H9 (cell line): Measurements from ENCODE around the gene SLC44A1. TPM values are rescaled to one million over a fixed set of nuclear protein-coding genes. Genes with fewer than 3 reads are reported as not detected.

Experiments
- DNase-seq: peaks from one replicate; pipeline ENCODE4 v3.0.0-alpha.2; 2017
- H2AFZ ChIP-seq: one replicate; pipeline ENCODE4 v1.6.1; 2013; ENCODE audit warnings: mild to moderate bottlenecking, low read length, control low read depth, moderate library complexity
- H2AK5ac ChIP-seq: 2 replicates; pipeline ENCODE4 v1.6.1; 2013; ENCODE audit warnings: low read length, control low read depth, mixed read lengths; ENCODE audit not compliant: insufficient read length
- H2BK120ac ChIP-seq: one replicate; pipeline ENCODE4 v1.6.1; 2013; ENCODE audit warnings: low read depth, mild to moderate bottlenecking, low read length, control low read depth, inconsistent platforms; ENCODE audit not compliant: poor library complexity, severe bottlenecking
- H2BK12ac ChIP-seq: 2 replicates; pipeline ENCODE4 v1.6.1; 2013; ENCODE audit warnings: low read length, control low read depth, mixed read lengths, low read depth; ENCODE audit not compliant: insufficient read length
- H2BK15ac ChIP-seq: 2 replicates; pipeline ENCODE4 v1.6.1; 2013; ENCODE audit warnings: low read depth, low read length, control low read depth
- H2BK20ac ChIP-seq: one replicate; pipeline ENCODE4 v1.6.1; 2013; ENCODE audit warnings: low read depth, mild to moderate bottlenecking, low read length, control low read depth, inconsistent platforms; ENCODE audit not compliant: poor library complexity, severe bottlenecking
- H2BK5ac ChIP-seq: 2 replicates; pipeline ENCODE4 v1.6.1; 2013; ENCODE audit warnings: low read length, control low read depth, mixed read lengths; ENCODE audit not compliant: insufficient read length
- H3K14ac ChIP-seq: 2 replicates; pipeline ENCODE4 v1.6.1; 2013; ENCODE audit warnings: low read length, control low read depth; ENCODE audit not compliant: insufficient read depth
- H3K18ac ChIP-seq: 2 replicates; pipeline ENCODE4 v1.6.1; 2013; ENCODE audit warnings: low read depth, mild to moderate bottlenecking, mixed read lengths, low read length, control low read depth; ENCODE audit not compliant: insufficient read length
- H3K23ac ChIP-seq: 2 replicates; pipeline ENCODE4 v1.6.1; 2013; ENCODE audit warnings: low read length, control low read depth, mixed read lengths, low read depth; ENCODE audit not compliant: insufficient read length
- H3K23me2 ChIP-seq: 2 replicates; pipeline ENCODE4 v1.6.1; 2013; ENCODE audit warnings: low read depth, mild to moderate bottlenecking, mixed read lengths, low read length, control low read depth; ENCODE audit not compliant: insufficient read length, poor library complexity, severe bottlenecking
- H3K27ac ChIP-seq: 2 replicates; pipeline ENCODE4 v1.5.1; 2013; ENCODE audit warnings: low read length, control low read depth, mixed read lengths, low read depth; ENCODE audit not compliant: insufficient read length
- H3K27me3 ChIP-seq: 2 replicates; pipeline ENCODE4 v1.6.1; 2013; ENCODE audit warnings: low read length, control low read depth, inconsistent platforms; ENCODE audit not compliant: insufficient read depth
- H3K4ac ChIP-seq: 2 replicates; pipeline ENCODE4 v1.6.1; 2013; ENCODE audit warnings: low read depth, mild to moderate bottlenecking, control low read depth, inconsistent platforms, low read length, moderate library complexity
- H3K4me1 ChIP-seq: 2 replicates; pipeline ENCODE4 v1.6.1; 2013; ENCODE audit warnings: low read length, control low read depth, inconsistent platforms; ENCODE audit not compliant: insufficient read depth
- H3K4me2 ChIP-seq: 2 replicates; pipeline ENCODE4 v1.6.1; 2013; ENCODE audit warnings: low read length, control low read depth, mixed read lengths; ENCODE audit not compliant: insufficient read length, insufficient read depth
- H3K56ac ChIP-seq: 2 replicates; pipeline ENCODE4 v1.6.1; 2013; ENCODE audit warnings: low read depth, mild to moderate bottlenecking, mixed read lengths, low read length, control low read depth; ENCODE audit not compliant: insufficient read length
- H3K79me1 ChIP-seq: 2 replicates; pipeline ENCODE4 v1.6.1; 2013; ENCODE audit warnings: low read depth, mild to moderate bottlenecking, moderate library complexity, low read length, control low read depth, inconsistent platforms; ENCODE audit not compliant: insufficient read depth, poor library complexity, severe bottlenecking
- H3K79me2 ChIP-seq: 2 replicates; pipeline ENCODE4 v1.6.1; 2013; ENCODE audit warnings: low read length, control low read depth, inconsistent platforms; ENCODE audit not compliant: insufficient read depth
- H3K9ac ChIP-seq: 2 replicates; pipeline ENCODE4 v1.6.1; 2013; ENCODE audit warnings: low read length, control low read depth, mixed read lengths; ENCODE audit not compliant: insufficient read length; ENCODE audit errors: extremely low read depth
- H3K9me3 ChIP-seq: one replicate; pipeline ENCODE4 v1.6.1; 2013; ENCODE audit warnings: low read depth, low read length, inconsistent platforms; ENCODE audit not compliant: control insufficient read depth
- H3T11ph ChIP-seq: one replicate; pipeline ENCODE4 v1.6.1; 2013; ENCODE audit warnings: mild to moderate bottlenecking, low read length, control low read depth, inconsistent platforms
- H4K20me1 ChIP-seq: one replicate; pipeline ENCODE4 v1.6.1; 2013; ENCODE audit not compliant: control insufficient read depth, insufficient read length, insufficient read depth
- H4K5ac ChIP-seq: 2 replicates; pipeline ENCODE4 v1.6.1; 2013; ENCODE audit warnings: low read depth, mild to moderate bottlenecking, mixed read lengths, low read length, control low read depth; ENCODE audit not compliant: insufficient read length
- H4K8ac ChIP-seq: replicated peaks from 2 replicates; pipeline ENCODE4 v1.6.1; 2013; ENCODE audit warnings: low read length, control low read depth, mixed read lengths, low read depth; ENCODE audit not compliant: insufficient read length
- H4K91ac ChIP-seq: 2 replicates; pipeline ENCODE4 v1.6.1; 2013; ENCODE audit warnings: low read depth, mild to moderate bottlenecking, moderate library complexity, mixed read lengths, low read length, control low read depth; ENCODE audit not compliant: insufficient read length
- H3K27ac Mint-ChIP-seq, 3 experiments: 2 replicates in 2 of 3; 3 replicates in 1 of 3; pipeline ENCODE4 v1.8.0; 2020 to 2021; ENCODE audit warnings: mixed read lengths in 3 of 3, mild to moderate bottlenecking in 1 of 3, moderate library complexity in 1 of 3
- H3K27me3 Mint-ChIP-seq: 2 replicates; pipeline ENCODE4 v1.8.0; 2021; ENCODE audit warnings: low read depth, mild to moderate bottlenecking, moderate library complexity, mixed read lengths
- H3K36me3 Mint-ChIP-seq, 3 experiments: 2 replicates in 2 of 3; 3 replicates in 1 of 3; pipeline ENCODE4 v1.8.0; 2020 to 2021; ENCODE audit warnings: low read depth in 3 of 3, mixed read lengths in 3 of 3; ENCODE audit not compliant: insufficient read depth in 1 of 3
- H3K4me1 Mint-ChIP-seq, 2 experiments: 2 replicates each; pipeline ENCODE4 v1.8.0; 2020; ENCODE audit warnings: mixed read lengths in 2 of 2
- H3K4me3 Mint-ChIP-seq, 2 experiments: 2 replicates in 1 of 2; 3 replicates in 1 of 2; pipeline ENCODE4 v1.8.0; 2020 to 2021; ENCODE audit warnings: mild to moderate bottlenecking in 2 of 2, mixed read lengths in 2 of 2, moderate library complexity in 1 of 2
- H3K9me3 Mint-ChIP-seq, 2 experiments: 2 replicates in 1 of 2; 3 replicates in 1 of 2; pipeline ENCODE4 v1.8.0; 2020; ENCODE audit warnings: mild to moderate bottlenecking in 2 of 2, mixed read lengths in 2 of 2, moderate library complexity in 1 of 2
- CTCF ChIP-seq: fragments of 200-600 bp; sonication (generic); conservative IDR thresholded peaks from 3 replicates; pipeline ENCODE4 v1.8.0; 2021; ENCODE audit warnings: antibody characterized with exemption, mild to moderate bottlenecking
- WGBS: extraction: QIAGEN DNeasy Blood & Tissue Kit; methylation state at CpG from one replicate; pipeline ENCODE4 v1.1.7; 2013; ENCODE audit warnings: missing lambda C conversion rate, low lambda C conversion rate, mixed read lengths; ENCODE audit not compliant: insufficient read length; ENCODE audit errors: extremely low coverage; 5-methylcytosine and 5-hydroxymethylcytosine counted together
- total RNA-seq: library from RNA; stranded (reverse); gene quantifications from 2 replicates; pipeline ENCODE4 v1.2.1, GENCODE V29; 2021

SLC44A1 gene
- total RNA-seq, 1 experiment from 2014 or later, result 60.7 TPM

DNA sequence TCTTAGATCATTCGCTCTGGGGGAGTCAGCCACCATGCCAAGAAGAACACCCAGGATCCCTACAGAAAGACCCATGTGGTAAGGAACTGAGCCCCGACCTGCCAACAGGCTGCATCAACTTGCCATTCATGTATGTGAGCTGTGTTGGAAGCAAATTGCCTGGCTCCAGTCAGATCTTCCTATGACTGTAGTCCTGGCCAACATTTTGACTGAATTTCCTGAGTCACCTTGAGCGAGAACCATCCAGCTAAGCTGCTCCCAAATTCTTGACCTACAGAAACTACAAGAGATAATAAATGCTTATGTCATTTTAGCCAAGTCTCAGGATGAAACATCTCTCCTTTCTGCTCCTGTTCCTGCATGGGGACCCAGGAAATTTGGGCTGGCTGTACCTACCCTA, 40.0 kb upstream of the SLC44A1 start:
- TF ChIP-seq CTCF, result no peak
- Histone ChIP-seq H3K56ac (no peak overlapping the region), H4K91ac (no peak overlapping the region), H4K20me1 (no peaks in the 10 kb centered on the region), H2BK120ac (no peak overlapping the region), H3K79me2 (no peaks in the 10 kb centered on the region), H3K4ac (no peak overlapping the region), H2BK20ac (no peak overlapping the region), H2AK5ac (no peak overlapping the region), H2BK12ac (no peak overlapping the region), H4K5ac (no peak overlapping the region), H4K8ac (no peak overlapping the region), H3K18ac (no peak overlapping the region), H3K4me1 (no peaks in the 10 kb centered on the region), H3K27me3 (no peaks in the 10 kb centered on the region), H2AFZ (no peak overlapping the region), H3T11ph (no peak overlapping the region), H3K14ac (no peak overlapping the region), H2BK15ac (no peak overlapping the region), H3K4me2 (no peak overlapping the region), H2BK5ac (no peak overlapping the region), H3K27ac (no peak overlapping the region), H3K9me3 (no peaks in the 10 kb centered on the region), H3K79me1 (no peaks in the 10 kb centered on the region), H3K23ac (no peak overlapping the region), H3K23me2 (no peaks in the 10 kb centered on the region), H3K9ac (no peak overlapping the region)
- DNase-seq, result no peak
- no peaks in the 10 kb centered on the region for H3K36me3 Mint-ChIP-seq
- no peak overlapping the region for H3K4me3 Mint-ChIP-seq
- H3K27me3 Mint-ChIP-seq, result no peaks in the 10 kb centered on the region
- H3K9me3 Mint-ChIP-seq, result no peaks in the 10 kb centered on the region
- no peaks in the 10 kb centered on the region for H3K4me1 Mint-ChIP-seq
- no peak overlapping the region; a peak in 1 of 7 replicates for H3K27ac Mint-ChIP-seq
- WGBS, result no CpG with 5 or more reads among the region's 3 CpGs
